Keratinocyte (primary cell): Measurements from ENCODE around the gene IL15RA. TPM values are rescaled to one million over a fixed set of nuclear protein-coding genes. Genes with fewer than 3 reads are reported as not detected.

ENCODE experiments used
- DNase-seq: peaks from one replicate; pipeline ENCODE4 v3.0.0-alpha.2; 2011; ENCODE audit warnings: low read depth, missing footprints, low spot score
- FAIRE-seq: peaks from 2 replicates; lab custom pipeline; 2011; peaks lifted over from hg19 to GRCh38; lab: Jason Lieb, UNC
- H2AFZ ChIP-seq: 2 replicates; pipeline ENCODE4 v1.6.0; 2012; ENCODE audit warnings: low read length, control low read depth, inconsistent platforms; ENCODE audit not compliant: control insufficient read depth
- H3K27ac ChIP-seq: 2 replicates; pipeline ENCODE4 v1.5.1; 2011; ENCODE audit warnings: low read length; ENCODE audit not compliant: control insufficient read depth, insufficient read depth
- H3K27me3 ChIP-seq: 3 replicates; pipeline ENCODE4 v1.6.0; 2011; ENCODE audit warnings: low read length; ENCODE audit not compliant: control insufficient read depth, insufficient read depth; ENCODE audit errors: extremely low read depth
- H3K36me3 ChIP-seq, 2 experiments: 2 replicates in 1 of 2; 3 replicates in 1 of 2; pipeline ENCODE4 v1.5.1; 2011; ENCODE audit warnings: low read length in 2 of 2, mild to moderate bottlenecking in 1 of 2; ENCODE audit not compliant: control insufficient read depth in 2 of 2, insufficient read depth in 2 of 2; ENCODE audit errors: extremely low read depth in 1 of 2
- H3K4me1 ChIP-seq: 3 replicates; pipeline ENCODE4 v1.5.1; 2011; ENCODE audit warnings: low read length; ENCODE audit not compliant: control insufficient read depth, insufficient read depth; ENCODE audit errors: extremely low read depth
- H3K4me2 ChIP-seq: 3 replicates; pipeline ENCODE4 v1.6.0; 2011; ENCODE audit warnings: low read depth, low read length; ENCODE audit not compliant: control insufficient read depth, insufficient read depth; ENCODE audit errors: extremely low read depth
- H3K4me3 ChIP-seq, 3 experiments: fragments of 200-600 bp in 1 of 3; sonication (generic) in 1 of 3; 2 replicates in 2 of 3; 3 replicates in 1 of 3; pipeline ENCODE4 v1.5.1; 2011 to 2016; ENCODE audit warnings: low read length in 3 of 3, mild to moderate bottlenecking in 3 of 3, control low read depth in 2 of 3, inconsistent platforms in 1 of 3, low read depth in 1 of 3, mixed read lengths in 1 of 3, mixed run types in 1 of 3, moderate library complexity in 1 of 3; ENCODE audit not compliant: control insufficient read depth in 2 of 3, insufficient read depth in 2 of 3; ENCODE audit errors: extremely low read depth in 1 of 3
- H3K79me2 ChIP-seq: 2 replicates; pipeline ENCODE4 v1.6.0; 2012; ENCODE audit warnings: low read length; ENCODE audit not compliant: control insufficient read depth, insufficient read depth
- H3K9ac ChIP-seq: 3 replicates; pipeline ENCODE4 v1.6.0; 2011; ENCODE audit warnings: low read length; ENCODE audit not compliant: control insufficient read depth, insufficient read depth; ENCODE audit errors: extremely low read depth
- H3K9me1 ChIP-seq: 3 replicates; pipeline ENCODE4 v1.6.0; 2011; ENCODE audit warnings: low read length; ENCODE audit not compliant: control insufficient read depth, insufficient read depth; ENCODE audit errors: extremely low read depth
- H3K9me3 ChIP-seq: 2 replicates; pipeline ENCODE4 v1.5.1; 2012; ENCODE audit warnings: low read depth, low read length; ENCODE audit not compliant: control insufficient read depth
- H4K20me1 ChIP-seq: 3 replicates; pipeline ENCODE4 v1.6.0; 2011; ENCODE audit warnings: low read length; ENCODE audit not compliant: control insufficient read depth, insufficient read depth; ENCODE audit errors: extremely low read depth
- EZH2 ChIP-seq: IDR thresholded peaks from one replicate; pipeline ENCODE4 v1.6.1; 2012; ENCODE audit warnings: inconsistent platforms, mild to moderate bottlenecking, low read length, moderate library complexity
- dilution Hi-C: fragments of 300-500 bp; cut with MboI; formaldehyde crosslinking; loops from one replicate; pipeline ENCODE4 v1.7.0; 2020; ENCODE audit warnings: low sequenced_read_pairs; ENCODE audit not compliant: extremely low pct_ligation_motif_present
- polyA plus RNA-seq, 5 experiments: library from polyadenylated mRNA; depleted of rRNA in 3 of 5; stranded (reverse) in 3 of 5; stranded (forward) in 1 of 5; unstranded in 1 of 5; fragments of >200 nt; gene quantifications; 1 replicate in 1 of 5; 2 replicates in 3 of 5; 3 replicates in 1 of 5; pipeline versions ENCODE4 v1.2.1 to v1.2.3, GENCODE V29; 2011 to 2012; ENCODE audit warnings: missing spikeins in 2 of 5, low read depth in 1 of 5, low replicate concordance in 1 of 5
- TF ChIP-seq, protein P1 (sequence below), 3 experiments: IDR thresholded peaks in 1 of 3; conservative IDR thresholded peaks in 1 of 3; optimal IDR thresholded peaks in 1 of 3; 2 replicates in 2 of 3; 3 replicates in 1 of 3; pipeline versions ENCODE3 to v1.5.1; 2011; ENCODE audit warnings: low read length in 3 of 3, mild to moderate bottlenecking in 3 of 3, moderate library complexity in 2 of 3, control low read depth in 1 of 3, inconsistent platforms in 1 of 3; ENCODE audit not compliant: insufficient read depth in 2 of 3; ENCODE audit errors: extremely low read depth in 1 of 3

IL15RA gene
- polyA plus RNA-seq, 1 donor (not counting 4 experiments of a cell fraction or from before 2014, with no cell fraction given) = 3.8 TPM

GRCh38 chr10:6008497-6009142 lies 31.3 kb upstream of the IL15RA start:
- H3K27me3 ChIP-seq = peaks cover 5% of the 10 kb centered on the region
- H4K20me1 ChIP-seq = no peaks in the 10 kb centered on the region
- TF ChIP-seq EZH2 = no peak
- TF ChIP-seq, protein P1, sequence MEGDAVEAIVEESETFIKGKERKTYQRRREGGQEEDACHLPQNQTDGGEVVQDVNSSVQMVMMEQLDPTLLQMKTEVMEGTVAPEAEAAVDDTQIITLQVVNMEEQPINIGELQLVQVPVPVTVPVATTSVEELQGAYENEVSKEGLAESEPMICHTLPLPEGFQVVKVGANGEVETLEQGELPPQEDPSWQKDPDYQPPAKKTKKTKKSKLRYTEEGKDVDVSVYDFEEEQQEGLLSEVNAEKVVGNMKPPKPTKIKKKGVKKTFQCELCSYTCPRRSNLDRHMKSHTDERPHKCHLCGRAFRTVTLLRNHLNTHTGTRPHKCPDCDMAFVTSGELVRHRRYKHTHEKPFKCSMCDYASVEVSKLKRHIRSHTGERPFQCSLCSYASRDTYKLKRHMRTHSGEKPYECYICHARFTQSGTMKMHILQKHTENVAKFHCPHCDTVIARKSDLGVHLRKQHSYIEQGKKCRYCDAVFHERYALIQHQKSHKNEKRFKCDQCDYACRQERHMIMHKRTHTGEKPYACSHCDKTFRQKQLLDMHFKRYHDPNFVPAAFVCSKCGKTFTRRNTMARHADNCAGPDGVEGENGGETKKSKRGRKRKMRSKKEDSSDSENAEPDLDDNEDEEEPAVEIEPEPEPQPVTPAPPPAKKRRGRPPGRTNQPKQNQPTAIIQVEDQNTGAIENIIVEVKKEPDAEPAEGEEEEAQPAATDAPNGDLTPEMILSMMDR (optimal IDR thresholded peaks at IDR 0.05 in 1 of 3, IDR thresholded peaks at IDR 0.05 in 1 of 3, conservative IDR thresholded peaks at IDR 0.05 in 1 of 3; ENCODE audit: extremely low read depth in 1 of 3, insufficient read depth in 2 of 3, low read length in 3 of 3) = no peak
- no peaks in the 10 kb centered on the region for H3K4me1 ChIP-seq
- dilution Hi-C loops = no loop called here
- H3K9ac ChIP-seq = no peak overlapping the region
- H3K9me1 ChIP-seq = no peaks in the 10 kb centered on the region
- peak overlapping the region in 1 of 3 experiments; percentile 39 for H3K4me3 ChIP-seq
- no peaks in the 10 kb centered on the region for H3K9me3 ChIP-seq
- no peaks in the 10 kb centered on the region for H3K36me3 ChIP-seq
- FAIRE-seq (no peak), DNase-seq (no peak)
- no peak overlapping the region for H3K27ac ChIP-seq
- no peaks in the 10 kb centered on the region for H3K79me2 ChIP-seq
- H2AFZ ChIP-seq = no peak overlapping the region
- peak overlapping the region; percentile 61 for H3K4me2 ChIP-seq

DNA sequence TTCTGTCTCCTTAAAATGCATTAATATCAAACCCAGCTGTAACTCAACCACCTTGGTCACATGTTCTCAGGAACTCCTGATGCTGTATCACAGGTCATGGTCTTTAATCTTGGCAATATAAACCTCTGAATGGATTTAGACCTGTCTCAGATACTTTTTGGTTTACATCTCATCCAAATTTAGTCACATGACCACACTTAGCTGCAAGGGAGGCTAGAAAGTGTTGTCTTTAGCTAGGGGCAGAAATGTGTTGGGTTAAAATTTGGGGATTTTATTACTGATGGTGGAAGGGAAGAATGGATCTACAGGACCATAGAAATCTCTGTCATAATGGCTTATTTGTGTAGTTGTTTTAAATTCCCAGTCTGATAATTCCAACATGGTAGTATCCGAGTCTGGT lies 29.6 kb upstream of the IL15RA start:
- Histone ChIP-seq H3K4me3 (no peak overlapping the region), H3K36me3 (no peaks in the 10 kb centered on the region), H3K4me2 (no peak overlapping the region), H3K9me3 (no peaks in the 10 kb centered on the region), H3K9me1 (no peaks in the 10 kb centered on the region), H4K20me1 (no peaks in the 10 kb centered on the region), H3K27ac (no peak overlapping the region), H3K4me1 (no peaks in the 10 kb centered on the region), H3K27me3 (peaks cover 5% of the 10 kb centered on the region), H3K79me2 (no peaks in the 10 kb centered on the region), H3K9ac (no peak overlapping the region), H2AFZ (no peak overlapping the region)
- DNase-seq = no peak
- FAIRE-seq = no peak
- TF ChIP-seq, protein P1 (optimal IDR thresholded peaks at IDR 0.05 in 1 of 3, IDR thresholded peaks at IDR 0.05 in 1 of 3, conservative IDR thresholded peaks at IDR 0.05 in 1 of 3; ENCODE audit: extremely low read depth in 1 of 3, insufficient read depth in 2 of 3, low read length in 3 of 3) = no peak
- no peak for TF ChIP-seq EZH2
- dilution Hi-C loops = no loop called here
